H9 (cell line): ENCODE results near the gene VENTX. TPM values are rescaled to one million over a fixed set of nuclear protein-coding genes. Genes with fewer than 3 reads are reported as not detected.

Experiments used
- DNase-seq: peaks from one replicate; pipeline ENCODE4 v3.0.0-alpha.2; 2017
- H2AFZ ChIP-seq: one replicate; pipeline ENCODE4 v1.6.1; 2013; ENCODE audit warnings: mild to moderate bottlenecking, low read length, control low read depth, moderate library complexity
- H2AK5ac ChIP-seq: 2 replicates; pipeline ENCODE4 v1.6.1; 2013; ENCODE audit warnings: low read length, control low read depth, mixed read lengths; ENCODE audit not compliant: insufficient read length
- H2BK120ac ChIP-seq: one replicate; pipeline ENCODE4 v1.6.1; 2013; ENCODE audit warnings: low read depth, mild to moderate bottlenecking, low read length, control low read depth, inconsistent platforms; ENCODE audit not compliant: poor library complexity, severe bottlenecking
- H2BK12ac ChIP-seq: 2 replicates; pipeline ENCODE4 v1.6.1; 2013; ENCODE audit warnings: low read length, control low read depth, mixed read lengths, low read depth; ENCODE audit not compliant: insufficient read length
- H2BK15ac ChIP-seq: 2 replicates; pipeline ENCODE4 v1.6.1; 2013; ENCODE audit warnings: low read depth, low read length, control low read depth
- H2BK20ac ChIP-seq: one replicate; pipeline ENCODE4 v1.6.1; 2013; ENCODE audit warnings: low read depth, mild to moderate bottlenecking, low read length, control low read depth, inconsistent platforms; ENCODE audit not compliant: poor library complexity, severe bottlenecking
- H2BK5ac ChIP-seq: 2 replicates; pipeline ENCODE4 v1.6.1; 2013; ENCODE audit warnings: low read length, control low read depth, mixed read lengths; ENCODE audit not compliant: insufficient read length
- H3K14ac ChIP-seq: 2 replicates; pipeline ENCODE4 v1.6.1; 2013; ENCODE audit warnings: low read length, control low read depth; ENCODE audit not compliant: insufficient read depth
- H3K18ac ChIP-seq: 2 replicates; pipeline ENCODE4 v1.6.1; 2013; ENCODE audit warnings: low read depth, mild to moderate bottlenecking, mixed read lengths, low read length, control low read depth; ENCODE audit not compliant: insufficient read length
- H3K23ac ChIP-seq: 2 replicates; pipeline ENCODE4 v1.6.1; 2013; ENCODE audit warnings: low read length, control low read depth, mixed read lengths, low read depth; ENCODE audit not compliant: insufficient read length
- H3K23me2 ChIP-seq: 2 replicates; pipeline ENCODE4 v1.6.1; 2013; ENCODE audit warnings: low read depth, mild to moderate bottlenecking, mixed read lengths, low read length, control low read depth; ENCODE audit not compliant: insufficient read length, poor library complexity, severe bottlenecking
- H3K27ac ChIP-seq: 2 replicates; pipeline ENCODE4 v1.5.1; 2013; ENCODE audit warnings: low read length, control low read depth, mixed read lengths, low read depth; ENCODE audit not compliant: insufficient read length
- H3K27me3 ChIP-seq: 2 replicates; pipeline ENCODE4 v1.6.1; 2013; ENCODE audit warnings: low read length, control low read depth, inconsistent platforms; ENCODE audit not compliant: insufficient read depth
- H3K4ac ChIP-seq: 2 replicates; pipeline ENCODE4 v1.6.1; 2013; ENCODE audit warnings: low read depth, mild to moderate bottlenecking, control low read depth, inconsistent platforms, low read length, moderate library complexity
- H3K4me1 ChIP-seq: 2 replicates; pipeline ENCODE4 v1.6.1; 2013; ENCODE audit warnings: low read length, control low read depth, inconsistent platforms; ENCODE audit not compliant: insufficient read depth
- H3K4me2 ChIP-seq: 2 replicates; pipeline ENCODE4 v1.6.1; 2013; ENCODE audit warnings: low read length, control low read depth, mixed read lengths; ENCODE audit not compliant: insufficient read length, insufficient read depth
- H3K56ac ChIP-seq: 2 replicates; pipeline ENCODE4 v1.6.1; 2013; ENCODE audit warnings: low read depth, mild to moderate bottlenecking, mixed read lengths, low read length, control low read depth; ENCODE audit not compliant: insufficient read length
- H3K79me1 ChIP-seq: 2 replicates; pipeline ENCODE4 v1.6.1; 2013; ENCODE audit warnings: low read depth, mild to moderate bottlenecking, moderate library complexity, low read length, control low read depth, inconsistent platforms; ENCODE audit not compliant: insufficient read depth, poor library complexity, severe bottlenecking
- H3K79me2 ChIP-seq: 2 replicates; pipeline ENCODE4 v1.6.1; 2013; ENCODE audit warnings: low read length, control low read depth, inconsistent platforms; ENCODE audit not compliant: insufficient read depth
- H3K9ac ChIP-seq: 2 replicates; pipeline ENCODE4 v1.6.1; 2013; ENCODE audit warnings: low read length, control low read depth, mixed read lengths; ENCODE audit not compliant: insufficient read length; ENCODE audit errors: extremely low read depth
- H3K9me3 ChIP-seq: one replicate; pipeline ENCODE4 v1.6.1; 2013; ENCODE audit warnings: low read depth, low read length, inconsistent platforms; ENCODE audit not compliant: control insufficient read depth
- H3T11ph ChIP-seq: one replicate; pipeline ENCODE4 v1.6.1; 2013; ENCODE audit warnings: mild to moderate bottlenecking, low read length, control low read depth, inconsistent platforms
- H4K20me1 ChIP-seq: one replicate; pipeline ENCODE4 v1.6.1; 2013; ENCODE audit not compliant: control insufficient read depth, insufficient read length, insufficient read depth
- H4K5ac ChIP-seq: 2 replicates; pipeline ENCODE4 v1.6.1; 2013; ENCODE audit warnings: low read depth, mild to moderate bottlenecking, mixed read lengths, low read length, control low read depth; ENCODE audit not compliant: insufficient read length
- H4K8ac ChIP-seq: replicated peaks from 2 replicates; pipeline ENCODE4 v1.6.1; 2013; ENCODE audit warnings: low read length, control low read depth, mixed read lengths, low read depth; ENCODE audit not compliant: insufficient read length
- H4K91ac ChIP-seq: 2 replicates; pipeline ENCODE4 v1.6.1; 2013; ENCODE audit warnings: low read depth, mild to moderate bottlenecking, moderate library complexity, mixed read lengths, low read length, control low read depth; ENCODE audit not compliant: insufficient read length
- H3K27ac Mint-ChIP-seq, 3 experiments: 2 replicates in 2 of 3; 3 replicates in 1 of 3; pipeline ENCODE4 v1.8.0; 2020 to 2021; ENCODE audit warnings: mixed read lengths in 3 of 3, mild to moderate bottlenecking in 1 of 3, moderate library complexity in 1 of 3
- H3K27me3 Mint-ChIP-seq: 2 replicates; pipeline ENCODE4 v1.8.0; 2021; ENCODE audit warnings: low read depth, mild to moderate bottlenecking, moderate library complexity, mixed read lengths
- H3K36me3 Mint-ChIP-seq, 3 experiments: 2 replicates in 2 of 3; 3 replicates in 1 of 3; pipeline ENCODE4 v1.8.0; 2020 to 2021; ENCODE audit warnings: low read depth in 3 of 3, mixed read lengths in 3 of 3; ENCODE audit not compliant: insufficient read depth in 1 of 3
- H3K4me1 Mint-ChIP-seq, 2 experiments: 2 replicates each; pipeline ENCODE4 v1.8.0; 2020; ENCODE audit warnings: mixed read lengths in 2 of 2
- H3K4me3 Mint-ChIP-seq, 2 experiments: 2 replicates in 1 of 2; 3 replicates in 1 of 2; pipeline ENCODE4 v1.8.0; 2020 to 2021; ENCODE audit warnings: mild to moderate bottlenecking in 2 of 2, mixed read lengths in 2 of 2, moderate library complexity in 1 of 2
- H3K9me3 Mint-ChIP-seq, 2 experiments: 2 replicates in 1 of 2; 3 replicates in 1 of 2; pipeline ENCODE4 v1.8.0; 2020; ENCODE audit warnings: mild to moderate bottlenecking in 2 of 2, mixed read lengths in 2 of 2, moderate library complexity in 1 of 2
- CTCF ChIP-seq: fragments of 200-600 bp; sonication (generic); conservative IDR thresholded peaks from 3 replicates; pipeline ENCODE4 v1.8.0; 2021; ENCODE audit warnings: antibody characterized with exemption, mild to moderate bottlenecking
- WGBS: extraction: QIAGEN DNeasy Blood & Tissue Kit; methylation state at CpG from one replicate; pipeline ENCODE4 v1.1.7; 2013; ENCODE audit warnings: missing lambda C conversion rate, low lambda C conversion rate, mixed read lengths; ENCODE audit not compliant: insufficient read length; ENCODE audit errors: extremely low coverage; 5-methylcytosine and 5-hydroxymethylcytosine counted together
- total RNA-seq: library from RNA; stranded (reverse); gene quantifications from 2 replicates; pipeline ENCODE4 v1.2.1, GENCODE V29; 2021

VENTX gene
- total RNA-seq, 1 experiment from 2014 or later = 10.9 TPM

GRCh38 chr10:133271521-133272300 is 34.1 kb downstream of the VENTX start:
- H3K79me2 ChIP-seq = no peaks in the 10 kb centered on the region
- H4K5ac ChIP-seq = no peak overlapping the region
- no peak overlapping the region for H3K27ac Mint-ChIP-seq
- no peak overlapping the region for H2BK12ac ChIP-seq
- H2AFZ ChIP-seq = no peak overlapping the region
- H4K8ac ChIP-seq = no peak overlapping the region
- no peak overlapping the region for H2BK120ac ChIP-seq
- H3K9me3 ChIP-seq = no peaks in the 10 kb centered on the region
- no peaks in the 10 kb centered on the region for H3K36me3 Mint-ChIP-seq
- H3K79me1 ChIP-seq = no peaks in the 10 kb centered on the region
- H3K4me1 ChIP-seq = no peaks in the 10 kb centered on the region
- H3K4me1 Mint-ChIP-seq = peaks cover 0 to 7% of the 10 kb centered on the region in 2 experiments; a peak in 3 of 4 replicates
- no peak overlapping the region for H3K9ac ChIP-seq
- WGBS = no CpG with 5 or more reads among the region's 35 CpGs
- no peak overlapping the region for H2BK5ac ChIP-seq
- no peak overlapping the region for H2BK15ac ChIP-seq
- H3K4me2 ChIP-seq = no peak overlapping the region
- H3K9me3 Mint-ChIP-seq = no peaks in the 10 kb centered on the region
- no peak overlapping the region; the same call in 1 of the 2 replicates for H3K14ac ChIP-seq
- no peak for TF ChIP-seq CTCF
- no peaks in the 10 kb centered on the region for H4K20me1 ChIP-seq
- H2BK20ac ChIP-seq = no peak overlapping the region
- H3K23me2 ChIP-seq = peaks cover 6% of the 10 kb centered on the region
- no peak overlapping the region for H4K91ac ChIP-seq
- no peak overlapping the region for H3T11ph ChIP-seq
- no peak for DNase-seq
- no peak overlapping the region for H3K18ac ChIP-seq
- H3K4me3 Mint-ChIP-seq = no peak overlapping the region
- peaks cover 11% of the 10 kb centered on the region for H3K27me3 Mint-ChIP-seq
- H3K56ac ChIP-seq = no peak overlapping the region
- no peak overlapping the region for H3K27ac ChIP-seq
- no peaks in the 10 kb centered on the region; the same call in 1 of the 2 replicates for H3K27me3 ChIP-seq
- no peak overlapping the region for H2AK5ac ChIP-seq
- H3K4ac ChIP-seq = no peak overlapping the region
- H3K23ac ChIP-seq = no peak overlapping the region
